Measurements from ENCODE around the gene KCNE1. TPM values are rescaled to one million over a fixed set of nuclear protein-coding genes. Genes with fewer than 3 reads are reported as not detected.

The KCNE1 gene
- total RNA-seq, 1 experiment from 2014 or later = not detected

- Histone ChIP-seq H3K27ac (ENCODE audit: low read length) (peak overlapping the region; percentile 93), H3K27me3 (ENCODE audit: control insufficient read depth, insufficient read depth, low read length) (no peaks in the 10 kb centered on the region), H3K9me3 (ENCODE audit: control insufficient read depth, insufficient read depth, low read depth, low read length) (no peaks in the 10 kb centered on the region; the same call in 1 of the 2 replicates), H3K4me1 (ENCODE audit: control insufficient read depth, insufficient read depth, low read length) (peaks cover 10% of the 10 kb centered on the region), H3K36me3 (ENCODE audit: control insufficient read depth, insufficient read depth, low read length) (no peaks in the 10 kb centered on the region), H3K4me3 (ENCODE audit: low read depth in 2 of 2, low read length in 2 of 2) (peak overlapping the region; percentile 44 to 66)
- ATAC-seq (no peak; the same call in 1 of the 2 replicates), DNase-seq (ENCODE audit: low read depth, low spot score) (no peak)
- no peak for TF ChIP-seq CTCF (IDR thresholded peaks at IDR 0.05)
- ChIA-PET POLR2A (interaction anchor here (1.1 kb wide), 1 partner anchor 42 kb away, joined by 3 read pairs; no protein-coding TSS in a partner anchor), CTCF (interaction anchor here (0.8 to 1.3 kb wide), 3 partner anchors 8 to 76 kb away, joined by 3 to 4 read pairs (median 3); no protein-coding TSS in a partner anchor)
- intact Hi-C loops (cut with micrococcal nuclease; ENCODE audit: unreplicated experiment) (no loop called here), in situ Hi-C loops (cut with HindIII; ENCODE audit: low pct_unique_long_range_greater_than_20kb, low sequenced_read_pairs) (no loop called here)
- TSS peak; percentile 97 for BruUV-seq (replicated peaks)
These were observed 14.2 kb upstream of the KCNE1 start for GRCh38 chr21:34526241-34526617.

- ChIA-PET CTCF (interaction anchor here (0.6 kb wide), 1 partner anchor 88 kb away, joined by 3 read pairs; no protein-coding TSS in a partner anchor), POLR2A (interaction anchor here (0.6 to 1.1 kb wide), 3 partner anchors 43 to 1679 kb away, joined by 3 to 7 read pairs (median 3); no protein-coding TSS in a partner anchor)
- Histone ChIP-seq H3K9me3 (ENCODE audit: control insufficient read depth, insufficient read depth, low read depth, low read length) (no peaks in the 10 kb centered on the region; the same call in 1 of the 2 replicates), H3K27me3 (ENCODE audit: control insufficient read depth, insufficient read depth, low read length) (no peaks in the 10 kb centered on the region), H3K4me1 (ENCODE audit: control insufficient read depth, insufficient read depth, low read length) (peaks cover 10% of the 10 kb centered on the region), H3K4me3 (ENCODE audit: low read depth in 2 of 2, low read length in 2 of 2) (peak overlapping the region; percentile 44 to 54), H3K36me3 (ENCODE audit: control insufficient read depth, insufficient read depth, low read length) (no peaks in the 10 kb centered on the region), H3K27ac (ENCODE audit: low read length) (peak overlapping the region; percentile 63)
- intact Hi-C loops (cut with micrococcal nuclease; ENCODE audit: unreplicated experiment) = no loop called here
- DNase-seq (ENCODE audit: low read depth, low spot score) (no peak), ATAC-seq (peak; percentile 76)
- BruUV-seq (replicated peaks) = no TSS peak
- TF ChIP-seq REST (IDR thresholded peaks at IDR 0.05; ENCODE audit: insufficient read depth in 1 of 2, low read depth in 2 of 2, low read length in 1 of 2) = no peak
- no peak for TF ChIP-seq TCF7L2 (IDR thresholded peaks at IDR 0.05; ENCODE audit: low read depth, low read length)
- in situ Hi-C loops (cut with HindIII; ENCODE audit: low pct_unique_long_range_greater_than_20kb, low sequenced_read_pairs) = no loop called here
These were observed 12.9 kb upstream of the KCNE1 start for GRCh38 chr21:34524646-34525601.

GRCh38 chr21:34523019-34523555 lies 11.1 kb upstream of the KCNE1 start:
- ChIA-PET POLR2A (no interaction called here), CTCF (no interaction called here)
- no peak for ATAC-seq
- DNase-seq (ENCODE audit: low read depth, low spot score) = no peak
- TF ChIP-seq SIN3A (IDR thresholded peaks at IDR 0.05; ENCODE audit: borderline replicate concordance, insufficient read depth, low read depth, low read length) (no peak), CTCF (IDR thresholded peaks at IDR 0.05) (no peak), TCF7L2 (IDR thresholded peaks at IDR 0.05; ENCODE audit: low read depth, low read length) (no peak), POLR2AphosphoS5 (IDR thresholded peaks at IDR 0.05; ENCODE audit: low read depth, low read length) (no peak), REST (IDR thresholded peaks at IDR 0.05; ENCODE audit: insufficient read depth in 1 of 2, low read depth in 2 of 2, low read length in 1 of 2) (no peak)
- BruUV-seq (replicated peaks) = no TSS peak
- Histone ChIP-seq H3K4me3 (ENCODE audit: low read depth in 2 of 2, low read length in 2 of 2) (no peak overlapping the region), H3K9me3 (ENCODE audit: control insufficient read depth, insufficient read depth, low read depth, low read length) (no peaks in the 10 kb centered on the region; the same call in 1 of the 2 replicates), H3K27me3 (ENCODE audit: control insufficient read depth, insufficient read depth, low read length) (no peaks in the 10 kb centered on the region), H3K36me3 (ENCODE audit: control insufficient read depth, insufficient read depth, low read length) (no peaks in the 10 kb centered on the region), H3K27ac (ENCODE audit: low read length) (no peak overlapping the region), H3K4me1 (ENCODE audit: control insufficient read depth, insufficient read depth, low read length) (peaks cover 10% of the 10 kb centered on the region)
- intact Hi-C loops (cut with micrococcal nuclease; ENCODE audit: unreplicated experiment) = no loop called here
- in situ Hi-C loops (cut with HindIII; ENCODE audit: low pct_unique_long_range_greater_than_20kb, low sequenced_read_pairs) = no loop called here

Measured in Panc1 (cell line).